NCI-H2081 treated with DMSO at 0.1 percent for 48 hours (cell line): ENCODE measurements around the gene QKI.
"Not testable (repeated sequence)": the region's sequence is repeated elsewhere in the genome, so short reads cannot be mapped to it uniquely, and the experiment has no call there.

Experiments
- DNase-seq: peaks from one replicate; lab custom pipeline; 2025; lab: John Stamatoyannopoulos, UW

Gene QKI

GRCh38 chr6:163414117-163414945 lies at the start of gene QKI:
Gene QKI (plus strand): TSS chr6:163414718. CDS start chr6:163415194, 476 bp downstream.
- DNase-seq: no peak

- no peak for DNase-seq
Measured at GRCh38 chr6:163366288-163366687, 48.2 kb upstream of the QKI start.

- no peak for DNase-seq
Measured at GRCh38 chr6:163367497-163368183, 46.9 kb upstream of the QKI start.

- DNase-seq: no peak
Measured at GRCh38 chr6:163369141-163369540, 45.4 kb upstream of the QKI start.

- DNase-seq: no peak
Measured at GRCh38 chr6:163369628-163370365, 44.7 kb upstream of the QKI start.

- no peak for DNase-seq
Measured at GRCh38 chr6:163370464-163371117, 43.9 kb upstream of the QKI start.

GRCh38 chr6:163371129-163371528 lies 43.4 kb upstream of the QKI start:
- DNase-seq: no peak

GRCh38 chr6:163373240-163373639 lies 41.3 kb upstream of the QKI start:
- no peak for DNase-seq

- no peak for DNase-seq
Measured at GRCh38 chr6:163375361-163375760, 39.2 kb upstream of the QKI start.

GRCh38 chr6:163376187-163376586 lies 38.3 kb upstream of the QKI start:
- DNase-seq: no peak

- DNase-seq: no peak
Measured at GRCh38 chr6:163377561-163377960, 37.0 kb upstream of the QKI start.

GRCh38 chr6:163380216-163380615 lies 34.3 kb upstream of the QKI start:
- no peak for DNase-seq

GRCh38 chr6:163381118-163381756 lies 33.3 kb upstream of the QKI start:
- no peak for DNase-seq

- not testable (repeated sequence) for DNase-seq
Measured at GRCh38 chr6:163383396-163383795, 31.1 kb upstream of the QKI start.

- no peak for DNase-seq
Measured at GRCh38 chr6:163383912-163384311, 30.6 kb upstream of the QKI start.

GRCh38 chr6:163384510-163384909 lies 30.0 kb upstream of the QKI start:
- no peak for DNase-seq

GRCh38 chr6:163385503-163385902 lies 29.0 kb upstream of the QKI start:
- not testable (repeated sequence) for DNase-seq

GRCh38 chr6:163386329-163386908 lies 28.1 kb upstream of the QKI start:
- DNase-seq: no peak

- no peak for DNase-seq
Measured at GRCh38 chr6:163387317-163387716, 27.2 kb upstream of the QKI start.

- no peak for DNase-seq
Measured at GRCh38 chr6:163389354-163389753, 25.2 kb upstream of the QKI start.

GRCh38 chr6:163390770-163391169 lies 23.7 kb upstream of the QKI start:
- DNase-seq: no peak
